HG03354 (cell line): ENCODE results near the gene CLDN4.
"Not testable (repeated sequence)": the region's sequence is repeated elsewhere in the genome, so short reads cannot be mapped to it uniquely, and the experiment has no call there.

Experiments
- ATAC-seq: cut with Tn5 transposase; IDR thresholded peaks from one replicate; pipeline ENCODE4 v1.9.1; 2021; ENCODE audit warnings: mild to moderate bottlenecking; ENCODE audit not compliant: unreplicated experiment, poor library complexity, severe bottlenecking

Gene CLDN4

DNA sequence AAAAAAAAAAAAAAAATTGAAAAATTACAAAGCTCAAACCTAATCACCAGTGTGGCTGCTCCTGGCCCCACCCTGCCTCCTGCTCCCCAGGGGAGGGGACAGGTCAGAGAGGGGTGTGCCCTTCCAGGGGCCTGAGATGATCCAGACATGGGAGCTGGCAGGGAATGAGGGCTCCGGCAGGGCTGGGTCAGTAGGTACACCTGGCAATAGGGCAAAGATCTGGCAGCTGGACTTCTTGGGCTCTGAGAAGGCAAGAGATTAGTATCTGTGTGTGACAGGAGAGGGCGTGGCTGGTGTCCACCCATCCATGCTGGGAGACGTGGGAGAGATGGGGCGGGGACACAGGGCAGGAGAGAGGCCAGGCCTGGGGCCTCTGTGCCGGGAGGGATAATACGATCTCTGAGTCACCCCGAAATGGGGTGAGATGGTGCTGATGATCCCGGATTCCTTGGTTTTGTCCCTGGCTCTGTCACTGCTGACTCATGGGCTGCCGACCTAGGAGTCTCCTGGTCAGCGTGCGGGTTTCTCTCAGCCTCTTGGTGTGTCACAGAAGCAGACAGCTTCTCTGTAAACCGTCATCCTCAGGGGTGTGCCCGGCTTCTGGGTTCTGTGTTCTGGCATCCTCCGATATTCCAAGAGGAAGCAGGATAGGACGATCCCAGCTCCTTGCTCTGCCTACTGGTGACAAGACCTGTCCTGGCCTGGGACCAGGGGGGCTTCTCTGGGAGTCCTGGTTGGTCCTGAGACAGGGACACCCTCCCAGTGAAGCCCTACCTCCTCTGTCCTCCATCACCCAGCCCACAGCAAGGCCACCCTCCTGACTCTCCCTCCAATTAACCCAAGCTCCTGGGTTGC is 8.2 kb upstream of the CLDN4 start:
- no peak for ATAC-seq

DNA sequence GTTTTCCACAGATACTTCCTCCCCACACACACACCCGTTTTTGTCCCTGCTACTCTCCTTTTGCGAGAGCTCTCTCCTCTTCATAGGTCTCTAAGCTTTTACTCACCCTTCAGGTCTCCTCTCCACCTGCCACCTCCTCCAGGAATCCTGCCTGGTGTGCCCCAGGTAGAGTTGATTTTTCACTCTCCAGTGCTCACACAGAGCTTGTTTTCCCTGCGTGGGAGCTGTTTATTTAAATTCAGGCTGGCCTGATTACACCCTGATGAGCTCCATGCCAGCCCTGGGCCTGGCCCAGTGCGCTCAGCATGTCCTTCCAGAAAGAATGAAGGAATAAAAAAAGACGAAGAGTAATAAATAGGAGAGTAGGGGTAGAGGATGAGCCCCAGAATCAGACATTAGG is 7.5 kb upstream of the CLDN4 start:
- ATAC-seq: no peak

DNA sequence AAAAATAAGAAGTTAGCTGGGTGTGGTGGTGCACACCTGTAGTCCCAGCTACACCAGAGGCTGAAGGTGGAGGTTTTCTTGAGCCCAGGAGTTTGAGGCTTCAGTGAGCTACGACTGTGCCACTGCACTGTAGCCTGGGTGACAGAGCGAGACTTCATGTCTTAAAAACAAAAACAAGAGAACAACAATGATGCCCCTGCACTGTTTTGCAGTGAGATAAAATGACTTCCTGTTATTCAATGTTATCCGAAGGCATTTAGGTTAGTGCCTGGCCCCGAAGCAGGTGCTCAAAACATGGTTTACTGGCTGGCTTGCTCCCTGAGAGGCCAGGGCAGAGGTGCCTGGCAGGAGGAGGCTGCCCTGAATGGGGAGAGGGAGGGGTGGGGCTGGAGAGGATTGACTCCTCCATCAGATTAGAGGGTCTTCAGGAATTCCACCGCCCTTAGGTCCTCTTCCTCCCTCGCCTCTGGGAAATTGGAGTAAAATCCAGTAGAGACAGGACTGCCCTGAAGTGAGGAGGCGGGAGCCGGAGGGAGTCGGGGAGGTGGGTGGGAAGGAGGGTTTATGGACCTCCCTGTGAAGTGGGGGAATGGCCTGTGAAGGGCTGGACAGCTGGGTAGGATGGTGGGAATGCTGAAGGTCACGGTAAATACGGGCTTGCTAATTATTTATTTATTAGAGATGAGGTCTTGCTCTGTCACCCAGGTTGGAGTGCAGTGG is 6.8 kb upstream of the CLDN4 start:
- ATAC-seq: no peak

- no peak for ATAC-seq
Measured at GRCh38 chr7:73824986-73825385, 5.8 kb upstream of the CLDN4 start.

- ATAC-seq: no peak
Measured at GRCh38 chr7:73827567-73828106, 3.2 kb upstream of the CLDN4 start.

- ATAC-seq: no peak
Measured at GRCh38 chr7:73828107-73828803, 2.5 kb upstream of the CLDN4 start.

DNA sequence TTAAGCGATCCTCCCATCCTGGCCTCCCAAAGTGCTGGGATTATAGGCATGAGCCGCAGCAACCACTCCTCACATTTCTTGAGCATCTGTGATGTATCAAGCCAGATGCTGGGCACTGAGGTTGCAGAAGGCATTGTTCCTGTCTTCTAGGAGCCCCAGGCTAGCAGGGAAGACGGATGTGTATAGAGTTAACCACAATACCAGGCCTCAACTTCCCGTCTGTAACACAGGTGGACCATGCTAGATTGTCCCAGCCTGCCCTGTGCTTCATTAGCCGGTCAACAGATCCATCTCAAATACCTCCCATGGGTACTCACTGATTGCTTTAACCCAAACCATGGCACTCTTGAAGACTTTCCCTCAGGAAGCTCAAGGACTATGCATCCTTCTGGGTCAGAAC is 1.8 kb upstream of the CLDN4 start:
- ATAC-seq: no peak

DNA sequence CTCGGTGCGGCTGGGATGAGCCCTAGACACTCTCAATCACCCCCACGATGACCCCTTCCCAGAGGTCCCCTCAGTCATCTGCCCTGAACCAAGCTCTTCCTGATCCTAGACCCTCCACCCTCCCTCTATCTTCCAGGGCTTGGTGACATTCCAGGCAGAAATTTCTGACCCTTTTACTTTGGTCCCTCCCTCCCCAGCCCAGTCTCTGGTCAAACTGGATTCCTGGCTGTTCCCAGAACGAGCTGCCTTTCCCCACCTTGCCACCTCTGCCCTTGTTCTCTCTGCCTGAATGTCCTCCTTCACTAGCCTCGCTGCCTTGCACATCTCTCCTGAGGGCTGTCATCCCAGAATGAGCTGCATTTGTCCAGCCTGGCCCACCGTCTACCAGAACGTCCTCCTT is 1.3 kb upstream of the CLDN4 start:
- no peak for ATAC-seq

GRCh38 chr7:73829921-73830680 is 695 bp upstream of the CLDN4 start:
- ATAC-seq: no peak

GRCh38 chr7:73831584-73831833 is 713 bp downstream of the CLDN4 start:
- ATAC-seq: no peak

DNA sequence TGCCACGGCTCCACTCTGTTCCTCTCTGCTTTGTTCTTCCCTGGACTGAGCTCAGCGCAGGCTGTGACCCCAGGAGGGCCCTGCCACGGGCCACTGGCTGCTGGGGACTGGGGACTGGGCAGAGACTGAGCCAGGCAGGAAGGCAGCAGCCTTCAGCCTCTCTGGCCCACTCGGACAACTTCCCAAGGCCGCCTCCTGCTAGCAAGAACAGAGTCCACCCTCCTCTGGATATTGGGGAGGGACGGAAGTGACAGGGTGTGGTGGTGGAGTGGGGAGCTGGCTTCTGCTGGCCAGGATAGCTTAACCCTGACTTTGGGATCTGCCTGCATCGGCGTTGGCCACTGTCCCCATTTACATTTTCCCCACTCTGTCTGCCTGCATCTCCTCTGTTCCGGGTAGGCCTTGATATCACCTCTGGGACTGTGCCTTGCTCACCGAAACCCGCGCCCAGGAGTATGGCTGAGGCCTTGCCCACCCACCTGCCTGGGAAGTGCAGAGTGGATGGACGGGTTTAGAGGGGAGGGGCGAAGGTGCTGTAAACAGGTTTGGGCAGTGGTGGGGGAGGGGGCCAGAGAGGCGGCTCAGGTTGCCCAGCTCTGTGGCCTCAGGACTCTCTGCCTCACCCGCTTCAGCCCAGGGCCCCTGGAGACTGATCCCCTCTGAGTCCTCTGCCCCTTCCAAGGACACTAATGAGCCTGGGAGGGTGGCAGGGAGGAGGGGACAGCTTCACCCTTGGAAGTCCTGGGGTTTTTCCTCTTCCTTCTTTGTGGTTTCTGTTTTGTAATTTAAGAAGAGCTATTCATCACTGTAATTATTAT is 1.2 kb downstream of the CLDN4 start:
- no peak for ATAC-seq

DNA sequence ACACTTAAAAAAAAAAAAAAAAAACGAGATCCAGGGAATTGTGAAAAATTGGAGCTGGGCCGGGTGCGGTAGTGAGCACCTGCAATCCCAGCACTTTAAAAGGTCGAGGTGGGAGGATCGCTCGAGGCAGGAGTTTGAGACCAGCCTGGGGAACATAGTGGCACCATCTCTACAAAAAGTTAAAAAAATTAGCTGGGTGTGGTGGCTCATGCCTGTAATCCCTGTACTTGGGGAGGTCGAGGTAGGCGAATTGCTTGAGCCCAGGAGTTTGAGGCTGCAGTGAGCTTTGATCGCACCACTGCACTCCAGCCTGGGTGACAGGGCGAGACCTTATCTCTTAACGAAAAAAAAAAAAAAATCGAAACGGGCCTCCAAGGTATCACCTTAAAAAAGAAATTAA is 2.0 kb downstream of the CLDN4 start:
- no peak for ATAC-seq

DNA sequence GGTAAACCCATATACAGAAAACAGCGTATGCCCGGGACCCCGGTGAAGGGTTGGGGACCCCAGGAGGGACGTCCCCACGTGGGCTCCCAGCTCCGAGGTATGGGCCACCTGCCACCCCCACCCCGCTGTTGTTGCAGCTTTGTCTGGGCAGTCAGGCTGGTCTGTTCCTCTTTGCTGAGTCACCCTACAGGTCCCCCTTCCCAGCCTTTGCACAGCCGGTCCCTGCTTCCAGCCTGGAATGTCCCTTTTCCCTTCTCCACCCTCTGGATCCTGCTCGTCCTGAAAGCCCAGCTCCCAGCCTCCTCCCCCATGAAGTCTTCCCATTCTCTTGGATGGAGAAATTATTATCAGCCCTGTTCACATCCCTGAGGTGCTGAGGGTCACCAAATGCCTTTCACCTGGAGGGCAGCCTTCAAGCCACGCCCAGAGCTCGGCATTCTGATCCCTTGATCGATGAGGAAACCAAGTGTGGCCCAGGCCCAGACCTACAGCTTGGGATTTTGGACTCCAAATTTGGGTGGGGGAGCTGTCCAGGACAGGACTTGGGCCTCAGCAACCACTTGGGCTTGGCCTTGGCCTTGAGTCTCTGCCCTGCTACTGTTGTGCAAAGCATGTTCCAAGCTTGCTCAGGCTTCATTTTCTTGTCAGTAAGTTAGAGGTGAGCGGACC is 2.6 kb downstream of the CLDN4 start:
- ATAC-seq: no peak

DNA sequence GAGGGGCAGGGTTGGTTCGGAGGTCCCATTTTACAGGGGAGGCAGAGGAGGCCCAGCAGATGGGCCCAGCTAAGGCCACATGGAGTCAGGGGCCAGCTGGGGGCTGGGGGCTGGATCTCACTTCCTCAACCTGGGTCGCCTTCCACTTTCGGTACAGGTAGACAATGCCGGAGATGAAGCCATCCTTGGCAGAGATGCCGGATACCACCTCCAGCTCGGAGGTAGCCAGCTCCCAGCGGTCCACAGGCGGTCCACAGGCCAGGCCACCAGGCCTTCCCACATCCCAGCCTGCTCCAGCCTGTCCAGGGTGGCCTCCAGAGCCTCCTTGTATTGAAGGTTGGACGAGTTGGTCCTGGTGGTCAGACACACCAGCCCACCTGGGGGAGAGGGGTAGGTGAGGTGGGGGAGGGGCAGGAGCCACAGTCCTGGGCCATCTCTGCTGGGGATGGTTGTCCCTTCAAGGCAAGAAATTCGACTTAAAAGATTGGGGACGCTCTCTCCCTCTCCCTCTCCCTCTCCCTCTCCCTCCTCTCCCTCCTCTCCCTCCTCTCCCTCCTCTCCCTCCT is 3.9 kb downstream of the CLDN4 start:
- no peak for ATAC-seq

- not testable (repeated sequence) for ATAC-seq
Measured at GRCh38 chr7:73837167-73837566, 6.4 kb downstream of the CLDN4 start.

DNA sequence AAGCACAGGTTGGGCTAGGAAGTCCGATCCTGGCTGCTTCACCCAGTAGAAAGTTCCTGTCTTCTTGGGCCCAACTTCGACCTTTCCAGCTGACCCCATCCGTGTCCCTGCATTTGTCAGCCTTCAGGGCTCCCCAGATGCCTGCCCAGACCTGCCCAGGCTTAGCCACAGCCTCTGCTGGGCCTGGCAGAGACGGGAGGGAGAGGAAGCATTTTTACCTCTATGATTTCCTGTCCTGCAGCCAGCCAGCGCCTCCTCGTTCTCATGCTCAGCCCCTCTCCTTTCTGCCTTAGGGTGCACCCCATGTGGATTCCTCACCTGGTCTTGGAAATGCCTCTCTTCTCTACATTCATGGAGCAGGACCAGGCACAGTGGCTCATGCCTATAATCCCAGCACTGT is 7.8 kb downstream of the CLDN4 start:
- no peak for ATAC-seq

DNA sequence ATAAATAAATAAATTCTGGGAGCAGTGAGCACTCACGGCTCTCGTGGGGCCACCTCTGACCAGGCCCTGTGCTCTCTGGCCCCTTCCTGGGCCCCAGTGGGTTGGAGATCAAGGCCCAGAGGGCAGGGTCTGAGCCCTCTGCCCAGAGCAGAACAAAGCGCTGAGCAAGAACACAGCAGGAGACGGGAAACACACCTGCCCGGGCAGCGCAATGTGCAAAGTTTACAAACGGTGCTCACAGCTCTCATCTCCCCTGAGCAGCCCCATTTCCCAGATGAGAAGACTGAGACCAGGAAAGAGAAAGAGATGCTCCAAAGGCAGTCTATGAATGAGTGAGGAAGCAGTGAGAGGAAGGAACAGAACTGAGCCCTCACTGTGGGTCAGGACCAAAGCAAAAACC is 8.5 kb downstream of the CLDN4 start:
- no peak for ATAC-seq
